Measurements from ENCODE around the gene COL5A1.

The COL5A1 gene

DNA sequence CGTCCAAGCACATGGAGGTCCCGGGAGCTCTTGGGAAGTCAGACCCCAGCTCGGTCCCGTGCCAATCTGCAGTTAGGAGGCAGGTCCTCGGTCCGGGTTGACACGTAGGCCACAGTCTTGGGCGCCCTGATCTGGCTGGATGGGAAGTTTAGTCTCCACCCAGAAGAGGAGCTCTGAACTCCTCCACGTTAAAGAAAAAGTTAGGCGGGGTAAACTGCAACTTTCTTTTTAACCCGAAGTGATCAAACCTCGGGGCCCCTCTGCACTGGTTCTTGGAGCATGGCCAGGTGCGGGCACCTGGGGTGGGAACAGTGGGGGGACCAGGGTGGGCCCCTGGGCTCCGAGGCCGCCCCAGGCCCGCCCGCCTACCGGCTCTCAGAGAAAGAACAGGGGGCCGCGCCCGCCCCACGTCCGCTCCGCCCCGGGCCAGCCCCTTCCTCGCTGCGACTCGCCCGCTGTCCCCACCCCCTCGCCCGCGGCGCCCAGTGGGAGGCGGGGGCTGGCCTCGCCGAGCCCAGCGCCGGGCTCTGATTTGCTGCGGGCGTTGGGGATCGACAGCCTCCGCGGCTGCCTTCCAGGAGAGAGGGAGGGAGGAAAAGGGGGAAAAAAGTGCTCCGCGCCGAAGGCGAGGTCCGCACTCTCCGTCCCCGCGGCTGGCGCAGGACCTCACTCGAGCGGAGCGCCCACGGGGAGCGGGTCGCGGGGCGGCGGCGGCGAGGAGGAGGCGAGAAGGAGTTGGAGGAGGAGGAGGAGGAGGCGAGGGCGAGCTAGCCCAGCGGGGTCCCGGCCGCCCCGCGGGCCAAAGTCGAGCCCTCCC lies at the start of gene COL5A1:
Gene COL5A1, plus strand, starts transcription at position 631 of the 817 bp plus-strand sequence. CDS start 385 bp downstream, outside the sequence.
- peak; percentile 91 for DNase-seq

DNA sequence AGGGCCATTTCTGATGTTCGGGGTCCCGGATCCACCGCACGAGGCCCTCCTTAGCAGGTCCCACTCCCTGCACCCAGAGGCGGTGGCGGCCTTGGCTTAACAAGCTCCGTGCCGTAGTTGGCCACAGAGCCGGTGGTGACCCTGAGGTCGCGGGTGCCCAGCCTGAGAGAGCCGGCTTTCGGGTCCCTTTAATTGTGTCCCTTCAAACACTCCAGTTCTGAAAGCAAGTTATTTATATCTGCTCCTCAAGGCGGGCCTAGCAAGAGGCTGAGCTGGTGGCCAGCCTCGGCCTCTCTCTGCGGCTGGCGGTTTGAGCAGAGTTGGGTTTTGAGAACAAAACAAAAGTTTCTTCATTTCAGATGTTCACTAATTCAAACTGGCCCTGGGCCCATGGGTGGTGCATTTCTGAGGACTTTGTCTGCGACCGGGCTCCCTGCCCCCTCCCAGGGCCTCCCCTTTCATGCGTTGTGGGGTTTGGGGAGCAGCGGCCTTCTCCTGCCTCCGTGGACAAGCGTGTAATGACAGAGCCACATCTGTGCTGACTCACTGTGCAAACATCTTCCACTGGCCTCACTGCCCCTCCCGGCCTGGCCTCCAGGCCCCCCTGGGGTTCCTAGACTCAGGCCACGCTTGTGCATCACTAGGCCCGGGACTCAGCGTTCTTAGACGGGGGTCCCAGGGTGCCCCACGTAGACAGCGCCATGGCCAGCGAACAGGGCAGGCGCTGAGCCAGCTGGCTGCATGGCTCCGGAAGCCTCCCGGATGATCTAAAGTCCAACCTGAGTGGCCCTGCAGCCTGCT lies 49.4 kb upstream of the COL5A1 start:
- DNase-seq: no peak

DNA sequence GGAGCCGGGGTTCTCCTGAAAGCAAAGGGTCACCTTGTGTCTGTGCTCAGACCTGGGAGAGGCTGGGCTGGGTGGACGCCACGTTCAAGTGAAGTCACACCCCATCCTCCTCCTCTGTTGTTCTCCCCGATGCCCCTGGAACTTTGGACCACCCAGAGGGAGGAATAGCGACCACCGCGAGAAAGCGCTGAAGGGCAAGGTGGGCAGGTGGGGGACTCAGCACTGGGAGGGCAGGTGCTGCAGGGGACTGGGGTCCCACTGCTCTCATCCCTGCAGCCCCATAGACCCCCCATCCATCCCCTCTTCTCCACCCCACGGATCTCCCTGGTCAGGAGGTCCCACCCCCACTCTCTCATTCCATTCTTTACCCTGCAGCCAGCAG lies 48.8 kb upstream of the COL5A1 start:
- no peak for DNase-seq

DNA sequence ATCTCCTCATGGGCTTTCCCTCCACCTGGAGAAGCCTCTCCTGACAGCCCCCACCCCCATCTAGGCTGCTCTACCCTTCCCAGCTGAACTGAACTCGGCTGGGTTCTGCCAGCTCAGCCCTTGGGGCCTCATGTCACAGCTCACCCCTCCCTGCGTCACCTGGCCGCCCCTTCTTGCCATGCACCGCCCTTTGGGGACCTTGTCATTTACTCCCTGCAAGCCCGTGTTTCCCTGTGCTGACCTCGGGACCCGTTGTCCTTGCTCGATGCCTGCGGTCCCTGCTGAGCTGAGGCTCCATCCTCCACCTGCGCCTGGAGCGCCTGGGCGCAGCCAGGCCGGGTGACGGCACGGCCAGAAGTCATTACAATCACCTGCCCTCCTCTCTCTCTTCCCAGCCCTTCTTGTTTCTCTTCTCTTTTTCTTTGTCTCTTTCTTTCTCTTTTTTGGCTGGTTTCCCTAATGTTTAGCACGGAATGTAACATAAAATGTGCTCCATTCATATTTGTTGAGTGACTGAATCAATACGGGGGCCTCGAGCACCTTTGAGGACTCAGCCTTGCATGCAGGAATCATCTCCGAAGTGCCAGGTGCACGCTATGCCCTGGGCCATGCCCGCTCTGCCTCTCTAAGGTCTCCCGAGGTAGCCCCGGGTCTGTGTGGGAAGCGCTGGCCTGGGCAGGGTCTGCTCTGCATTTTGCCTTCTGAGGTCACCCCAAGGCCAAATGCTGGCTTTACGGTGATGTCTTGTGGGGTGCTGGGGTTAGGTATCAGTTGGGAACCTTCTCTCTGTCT lies 48.1 kb upstream of the COL5A1 start:
- no peak for DNase-seq

DNA sequence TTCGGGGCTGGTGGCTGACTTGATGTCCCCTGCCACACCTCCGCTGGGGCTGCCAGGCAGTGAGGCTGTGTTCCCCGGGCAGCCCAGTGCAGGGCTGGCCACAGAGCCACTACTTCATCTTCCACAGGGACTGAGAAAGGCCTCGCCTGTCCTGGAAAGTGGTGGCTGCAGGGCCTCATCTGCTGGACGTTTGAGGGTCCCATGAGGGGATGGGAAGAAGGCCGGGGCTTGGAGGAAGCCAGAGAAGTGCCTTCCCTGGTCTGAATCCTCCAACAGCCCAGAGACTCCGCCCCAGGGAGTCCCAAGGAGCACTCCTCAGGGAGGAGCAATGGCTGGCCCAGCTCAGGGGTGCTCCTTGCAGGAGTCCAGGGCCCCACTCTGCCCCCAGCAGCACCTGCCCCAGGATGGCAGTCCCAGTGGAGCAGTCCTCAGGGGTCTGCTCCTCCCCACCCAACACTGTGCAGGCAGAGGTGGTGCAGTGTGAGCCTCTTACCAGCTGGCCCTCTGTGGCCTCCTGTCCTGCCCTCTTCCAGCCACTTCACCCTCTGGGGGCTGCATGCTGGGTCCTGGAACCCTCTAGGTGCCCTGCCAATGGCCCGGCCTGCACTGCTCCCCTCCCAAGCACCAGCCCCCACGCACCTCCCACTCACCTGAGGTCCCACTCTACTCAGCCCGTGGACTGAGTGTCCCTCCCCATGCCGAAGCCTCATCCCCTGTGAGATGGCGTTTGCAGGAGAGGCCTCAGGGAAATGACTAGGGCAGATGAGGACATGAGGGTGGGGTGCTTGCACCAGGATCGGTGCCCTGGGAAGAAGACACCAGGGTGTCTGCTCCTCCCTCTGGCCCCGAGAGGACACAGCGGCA lies 47.3 kb upstream of the COL5A1 start:
- no peak for DNase-seq

DNA sequence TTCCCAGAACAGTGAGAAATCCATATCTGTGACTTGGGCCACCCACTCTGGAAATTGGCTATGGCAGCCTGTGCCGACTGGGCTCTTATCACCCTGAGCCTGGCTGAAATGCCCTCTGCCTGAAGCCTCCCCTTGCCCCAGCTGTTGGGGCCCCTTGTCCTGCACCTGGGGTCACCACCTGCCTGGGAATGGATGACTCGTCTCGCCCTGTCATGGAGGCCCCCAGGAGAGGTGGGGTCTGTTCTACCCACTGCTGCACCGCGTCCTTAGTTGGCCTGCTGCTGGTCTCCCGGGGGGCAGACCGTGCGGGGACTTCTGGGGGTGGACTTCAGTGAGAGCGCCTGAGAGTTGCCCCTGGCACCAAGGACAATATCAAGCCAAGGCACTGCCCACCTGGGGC lies 46.6 kb upstream of the COL5A1 start:
- no peak for DNase-seq

DNA sequence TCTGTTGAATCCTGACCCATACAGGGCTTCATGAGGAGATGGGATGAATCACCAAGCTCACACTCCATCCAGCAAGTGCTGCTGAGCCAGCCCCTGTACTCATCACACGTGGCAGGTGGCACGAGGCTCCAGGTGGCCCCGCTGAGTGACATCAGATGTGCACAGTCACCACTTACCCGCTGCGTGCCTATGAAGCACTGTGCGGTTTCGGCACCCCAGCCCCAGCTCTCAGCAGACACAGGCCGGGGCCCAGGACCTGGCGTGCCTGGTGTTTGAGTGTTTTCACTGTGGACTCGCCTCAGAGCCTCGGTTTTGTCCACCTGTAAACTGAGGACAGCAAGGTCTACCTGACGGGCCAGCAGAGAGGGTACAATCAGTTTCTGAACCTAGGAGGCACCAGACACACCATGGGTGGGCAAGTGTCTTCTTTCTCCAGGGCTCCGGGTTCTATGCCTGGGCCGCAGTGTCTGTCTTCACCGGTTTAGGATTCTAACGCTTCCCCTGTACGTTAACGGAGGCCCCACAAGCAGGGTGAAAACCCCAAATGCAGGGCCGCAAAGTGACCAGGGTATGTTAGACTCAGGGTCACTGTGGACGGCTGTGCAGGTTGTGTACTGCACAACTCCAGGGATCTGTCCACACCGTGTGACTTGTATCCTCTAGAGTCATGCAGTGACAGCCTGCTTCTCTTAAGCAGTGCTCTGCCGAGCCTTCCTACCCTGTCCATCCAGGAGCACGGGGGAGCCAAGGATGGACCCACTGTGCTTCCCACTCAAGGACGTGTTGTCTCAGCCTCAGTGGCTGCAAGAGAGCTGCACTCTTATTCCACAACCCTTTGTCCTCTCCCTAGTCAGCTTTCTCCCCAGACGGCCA lies 44.3 kb upstream of the COL5A1 start:
- no peak for DNase-seq

DNA sequence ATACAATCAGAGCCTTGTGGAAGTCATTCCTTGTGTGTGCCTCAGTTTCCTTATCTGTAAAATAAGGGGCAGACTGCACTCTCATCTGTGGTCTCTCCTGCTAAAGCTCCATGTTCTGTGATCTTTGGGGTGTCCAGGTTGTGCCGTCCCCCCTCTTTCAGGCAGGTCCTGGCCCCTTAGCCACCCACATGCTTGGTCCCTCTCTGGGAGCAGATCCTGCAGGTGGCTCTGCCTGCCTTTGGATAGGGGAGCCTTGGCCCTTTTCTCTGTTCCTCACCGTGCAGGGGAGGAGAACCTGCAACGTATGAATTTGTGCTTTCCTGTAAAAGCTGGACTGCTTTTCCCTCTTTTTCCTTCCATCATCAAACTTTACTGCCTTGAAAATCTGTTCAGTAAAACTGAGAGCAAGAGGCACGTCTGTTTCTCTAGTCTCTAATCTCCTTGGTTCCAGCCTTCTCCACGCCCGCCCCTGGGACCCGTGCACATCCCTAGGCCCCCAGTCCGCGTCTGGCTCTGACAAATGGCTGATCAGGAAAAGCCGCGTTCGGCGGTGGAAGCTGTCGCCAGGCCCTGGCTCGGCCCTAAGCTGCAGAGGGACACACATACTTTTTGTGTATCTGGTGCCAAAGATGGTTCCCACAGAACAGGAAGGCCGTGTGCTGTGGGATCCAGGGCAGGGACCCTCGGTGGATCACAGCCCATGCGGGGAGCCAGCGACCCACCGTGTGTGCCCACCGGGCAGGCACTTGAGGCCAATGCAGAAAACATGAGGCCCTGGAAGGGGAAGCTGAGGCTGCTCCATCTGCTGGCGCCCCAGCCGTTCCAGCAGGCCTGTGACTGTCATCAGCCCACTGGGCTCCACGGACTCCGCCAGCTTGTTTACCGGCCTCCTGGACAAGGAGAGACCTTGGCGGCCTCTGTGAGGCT lies 43.4 kb upstream of the COL5A1 start:
- no peak for DNase-seq

DNA sequence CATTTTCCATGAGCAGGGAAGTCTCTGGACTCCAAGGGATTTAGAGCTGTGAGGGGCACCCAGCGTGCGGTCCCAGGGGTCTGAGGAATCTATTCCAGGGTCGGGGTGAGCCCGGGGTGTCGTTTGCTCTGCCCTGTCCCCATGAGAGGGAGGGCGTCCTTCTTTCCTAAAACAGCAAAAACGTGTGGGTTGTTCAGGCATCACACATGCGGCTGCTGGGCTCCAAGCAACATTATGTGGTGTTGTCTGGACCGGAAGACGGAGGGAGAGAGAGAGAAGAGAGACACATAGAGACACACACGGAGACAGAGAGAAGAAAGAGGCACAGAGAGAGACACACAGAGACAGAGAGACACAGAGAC lies 42.7 kb upstream of the COL5A1 start:
- no peak for DNase-seq

DNA sequence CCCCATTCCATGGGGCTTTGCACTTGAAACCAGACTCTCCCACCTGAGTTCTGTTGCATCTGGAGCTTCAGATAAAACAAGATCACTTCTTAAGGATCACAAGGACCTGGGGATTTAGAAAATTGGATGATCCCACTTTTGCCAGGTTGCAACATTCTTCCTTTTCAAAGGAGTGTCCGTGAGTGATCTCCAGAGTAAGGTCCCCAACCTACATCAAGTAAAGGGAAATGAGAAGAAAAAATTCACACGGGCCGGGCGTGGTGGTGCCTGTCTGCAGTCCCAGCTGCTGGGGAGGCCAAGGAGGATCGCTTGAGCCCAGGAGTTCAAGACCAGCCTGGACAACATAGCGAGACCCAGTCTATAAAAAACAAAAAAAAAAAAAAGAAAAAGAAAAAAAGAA lies 41.2 kb upstream of the COL5A1 start:
- no peak for DNase-seq

DNA sequence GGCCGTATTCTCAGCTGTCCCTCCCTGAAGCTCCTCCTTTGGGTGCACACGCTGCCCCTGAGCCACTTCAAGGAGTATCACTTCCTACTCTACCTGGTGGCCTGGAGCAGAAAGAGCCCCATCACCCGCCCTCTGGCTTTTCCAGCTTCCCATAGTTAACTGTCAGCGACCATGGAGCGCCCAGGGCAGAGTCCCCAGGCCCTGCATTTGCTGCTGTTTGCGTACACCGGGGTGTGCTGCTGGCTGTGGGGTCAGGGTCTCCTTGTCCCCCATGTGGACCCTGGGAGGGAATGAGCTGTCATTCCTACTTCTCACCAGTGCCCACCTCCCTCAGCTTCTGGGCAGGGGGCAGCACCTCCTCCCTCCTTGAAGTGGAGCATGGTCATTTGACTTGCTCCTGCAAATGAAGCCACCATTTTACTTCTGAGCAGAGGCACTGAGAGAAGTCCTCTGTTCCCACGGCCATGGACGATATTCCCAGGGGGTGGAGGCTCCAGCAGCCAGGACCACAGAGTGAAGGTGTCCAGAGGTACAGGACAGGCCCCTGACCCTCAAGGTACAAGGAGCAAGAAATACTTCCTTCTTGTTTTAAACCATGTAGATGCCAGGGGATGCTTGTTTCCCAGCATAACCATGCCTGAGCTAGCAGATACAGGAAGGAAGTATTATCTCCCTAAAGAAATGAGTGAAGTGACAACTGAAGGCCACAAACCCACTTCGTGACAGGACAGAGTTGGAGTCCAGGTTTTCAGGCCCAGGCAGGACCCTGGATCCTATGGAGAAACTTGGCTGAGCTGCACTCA lies 40.6 kb upstream of the COL5A1 start:
- no peak for DNase-seq

DNA sequence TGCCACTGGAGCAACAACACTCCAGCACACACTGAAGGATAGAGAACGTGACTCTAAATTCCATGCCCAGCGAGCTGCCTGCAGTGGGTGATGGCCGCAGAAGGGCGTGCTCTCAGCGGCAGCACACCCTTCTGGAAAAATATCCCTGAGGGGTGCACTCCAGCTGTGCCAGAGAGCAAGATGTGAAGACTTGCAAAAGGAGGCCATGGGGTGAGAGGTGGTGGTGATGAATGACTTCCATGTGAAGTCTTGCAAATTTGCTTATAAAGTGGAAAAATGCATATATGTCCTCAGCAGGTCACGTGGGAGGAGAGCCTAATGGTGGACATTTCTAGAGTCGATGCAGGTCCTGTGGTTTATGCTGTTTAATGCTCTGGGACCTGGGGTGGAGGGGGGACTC lies 39.8 kb upstream of the COL5A1 start:
- DNase-seq: no peak

DNA sequence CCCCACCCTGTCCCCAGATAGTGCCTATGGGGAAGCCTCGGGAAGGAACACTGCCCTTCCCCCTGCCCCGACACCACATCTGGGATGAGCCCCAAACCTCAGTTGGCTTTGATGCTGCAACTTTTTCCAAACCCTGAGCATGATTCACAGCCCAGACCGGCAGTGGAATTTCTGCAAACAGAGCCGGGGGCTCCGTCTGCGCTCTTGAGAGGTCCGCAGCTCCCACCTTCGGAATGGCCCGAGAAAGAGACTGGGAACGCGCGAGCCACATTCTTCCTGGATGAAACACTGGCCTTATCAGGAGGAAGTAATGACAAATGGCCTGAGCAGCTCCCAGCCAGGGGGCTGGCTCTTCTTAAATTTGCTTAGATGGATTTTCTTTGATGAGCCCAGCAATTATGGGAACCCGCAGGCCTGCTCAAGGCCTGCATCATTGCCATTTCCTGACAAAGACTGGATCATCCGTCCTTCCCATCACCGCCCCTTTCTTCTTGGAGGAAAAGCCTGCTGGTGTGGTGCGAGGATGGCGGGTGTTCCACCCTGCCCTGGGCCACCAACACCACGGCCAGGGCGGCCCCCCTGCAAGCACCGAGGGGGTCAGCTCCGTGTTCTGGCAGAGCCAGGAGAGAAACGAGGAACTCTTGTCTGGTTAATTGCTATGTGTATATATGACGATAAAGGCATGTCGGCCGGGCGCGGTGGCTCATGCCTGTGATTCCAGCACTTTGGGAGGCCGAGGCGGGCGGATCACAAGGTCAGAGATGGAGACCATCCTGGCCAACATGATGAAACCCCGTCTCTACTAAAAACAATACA lies 38.8 kb upstream of the COL5A1 start:
- DNase-seq: peak; percentile 61

DNA sequence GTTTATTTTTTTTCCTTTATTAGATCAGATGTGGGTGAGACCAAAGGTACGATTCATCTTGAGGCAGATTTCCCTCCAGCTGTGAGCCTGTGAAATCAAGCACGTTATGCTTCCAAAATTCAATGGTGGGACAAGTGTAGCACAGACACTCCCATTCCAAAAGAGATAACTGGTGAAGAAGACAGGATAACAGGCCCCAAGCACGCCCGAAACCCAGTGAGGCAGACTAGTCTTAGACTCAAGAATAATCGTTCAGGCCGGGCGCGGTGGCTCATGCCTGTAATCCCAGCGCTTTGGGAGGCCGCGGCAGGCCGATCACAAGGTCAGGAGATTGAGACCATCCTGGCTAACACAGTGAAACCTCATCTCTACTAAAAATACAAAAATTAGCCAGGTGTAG lies 36.8 kb upstream of the COL5A1 start:
- no peak for DNase-seq

DNA sequence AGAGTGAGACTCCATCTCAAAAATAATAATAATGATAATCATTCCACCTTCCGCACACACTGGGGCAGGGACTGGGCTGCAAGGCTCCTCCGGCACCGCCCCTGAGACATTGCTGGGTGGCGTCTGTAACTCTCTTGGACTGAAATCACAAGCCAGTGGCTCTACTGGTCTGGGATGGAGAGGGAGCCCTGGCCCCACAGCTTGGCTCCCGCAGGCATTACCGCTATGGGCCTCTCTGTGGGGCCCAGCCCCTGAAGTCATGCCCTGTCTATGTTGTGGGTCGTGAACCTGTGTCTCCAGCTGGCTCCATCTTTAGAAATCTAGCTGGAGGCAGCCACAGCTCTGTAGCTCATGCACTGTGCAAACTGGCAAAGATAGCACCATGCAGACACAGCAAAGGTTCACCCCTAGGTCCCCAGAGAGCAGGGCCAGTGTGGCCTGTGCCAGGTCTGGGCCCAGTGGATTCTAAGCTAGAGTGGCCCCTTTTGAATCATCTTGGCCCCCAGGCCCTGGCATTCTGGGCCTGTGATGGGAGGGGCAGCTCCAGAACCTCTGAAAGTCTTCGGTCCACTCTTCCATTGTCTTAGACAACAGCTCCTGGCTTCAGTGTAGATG lies 36.1 kb upstream of the COL5A1 start:
- DNase-seq: no peak

DNA sequence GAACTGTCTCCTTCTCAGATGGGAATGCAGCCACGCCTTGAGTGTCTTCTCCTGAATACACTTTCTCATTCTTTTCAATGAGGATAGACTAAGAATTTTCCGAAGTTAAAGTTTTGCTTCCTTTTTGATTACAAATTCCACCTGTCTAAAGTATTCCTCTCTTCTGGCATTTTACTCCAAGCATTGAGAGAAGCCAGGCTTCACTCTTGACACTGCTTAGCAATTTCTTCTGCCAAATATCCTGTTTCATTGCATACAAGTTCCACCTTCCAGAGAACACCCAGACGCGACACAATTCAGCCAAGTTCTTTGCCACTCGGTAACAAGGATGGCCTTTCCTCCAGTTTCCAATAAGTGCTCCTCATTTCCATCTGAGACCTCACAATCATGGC lies 35.6 kb upstream of the COL5A1 start:
- DNase-seq: no peak

DNA sequence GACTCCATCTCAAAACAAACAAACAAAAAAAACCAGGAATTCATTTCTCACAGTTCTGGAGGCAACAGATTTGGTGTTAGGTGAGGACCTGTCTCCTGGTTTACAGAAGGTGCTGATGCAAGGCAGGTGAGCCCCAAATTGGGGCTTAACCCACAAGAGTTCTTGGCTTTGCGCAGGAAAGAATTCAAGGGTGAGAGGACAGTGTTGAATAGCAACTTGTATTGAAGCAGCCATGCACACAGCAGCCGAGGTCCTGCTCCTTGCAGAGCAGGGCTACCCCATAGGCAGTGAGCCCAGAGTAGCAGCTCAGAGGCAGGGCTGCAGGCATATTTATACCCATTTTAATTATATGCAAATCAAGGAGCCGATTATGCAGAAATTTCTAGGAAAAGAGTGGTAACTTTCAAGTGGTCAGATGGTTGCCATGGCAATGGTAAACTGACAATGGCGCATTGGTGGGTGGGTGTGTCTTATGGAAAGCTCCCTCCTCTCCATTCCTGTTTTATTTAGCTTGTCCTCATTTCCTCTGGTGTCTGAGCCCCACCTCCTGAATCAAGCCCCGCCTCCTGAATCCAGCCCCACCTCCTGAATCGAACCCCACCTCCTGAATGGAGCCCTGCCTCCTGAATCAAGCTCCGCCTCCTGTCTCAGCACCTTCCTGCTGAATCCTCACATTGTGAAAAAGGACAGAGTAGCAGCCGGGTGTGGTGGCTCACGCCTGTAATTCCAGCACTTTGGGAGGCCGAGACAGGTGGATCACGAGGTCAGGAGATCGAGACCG lies 34.5 kb upstream of the COL5A1 start:
- no peak for DNase-seq
